Neural cell (in vitro differentiated cells): ENCODE data around the gene ENKD1. TPM values are rescaled to one million over a fixed set of nuclear protein-coding genes. Genes with fewer than 3 reads are reported as not detected.

Experiments
- H2AFZ ChIP-seq: fragments of 200-600, 300-800 bp; sonication (generic), shearing (Covaris generic); 2 replicates; pipeline ENCODE4 v1.6.0; 2014; ENCODE audit warnings: low read depth, mild to moderate bottlenecking, antibody characterized with exemption, low read length, moderate library complexity
- H3F3A ChIP-seq: fragments of 200-600 bp; shearing (Covaris generic); 2 replicates; pipeline ENCODE4 v1.6.1; 2016; ENCODE audit warnings: mild to moderate bottlenecking, moderate library complexity, mixed read lengths, antibody characterized with exemption, low read length; ENCODE audit not compliant: insufficient read depth, poor library complexity, severe bottlenecking
- H3K27ac ChIP-seq: fragments of 200-600, 300-800 bp; sonication (generic), shearing (Covaris generic); 2 replicates; pipeline ENCODE4 v1.5.1; 2014; ENCODE audit warnings: mild to moderate bottlenecking, low read length, moderate library complexity
- H3K27me3 ChIP-seq: fragments of 300-800, 200-600 bp; sonication (generic), shearing (Covaris generic); 2 replicates; pipeline ENCODE4 v1.6.0; 2014; ENCODE audit warnings: mild to moderate bottlenecking, low read depth, low read length, moderate library complexity; ENCODE audit not compliant: insufficient read depth
- H3K36me3 ChIP-seq: fragments of 300-800, 200-600 bp; sonication (generic), shearing (Covaris generic); 2 replicates; pipeline ENCODE4 v1.5.1; 2014; ENCODE audit warnings: mild to moderate bottlenecking, antibody characterized with exemption, low read length, moderate library complexity; ENCODE audit not compliant: insufficient read depth
- H3K4me2 ChIP-seq: fragments of 300-800, 200-600 bp; sonication (generic), shearing (Covaris generic); 2 replicates; pipeline ENCODE4 v1.6.0; 2014; ENCODE audit warnings: mild to moderate bottlenecking, low read length
- H3K4me3 ChIP-seq: fragments of 300-800, 200-600 bp; sonication (generic), shearing (Covaris generic); 2 replicates; pipeline ENCODE4 v1.5.1; 2014; ENCODE audit warnings: mild to moderate bottlenecking, low read length, moderate library complexity
- H3K79me2 ChIP-seq: fragments of 200-600 bp; shearing (Covaris generic); replicated peaks from 2 replicates; pipeline ENCODE4 v1.6.0; 2014; ENCODE audit warnings: mild to moderate bottlenecking, low read length, moderate library complexity; ENCODE audit not compliant: insufficient read depth
- H3K9ac ChIP-seq: fragments of 300-800, 200-600 bp; sonication (generic), shearing (Covaris generic); 2 replicates; pipeline ENCODE4 v1.6.1; 2016; ENCODE audit warnings: mild to moderate bottlenecking, low read length, mixed read lengths
- H3K9me2 ChIP-seq: fragments of 200-600 bp; shearing (Covaris generic); 2 replicates; pipeline ENCODE4 v1.6.1; 2016; ENCODE audit warnings: mild to moderate bottlenecking, low read length, mixed read lengths; ENCODE audit not compliant: insufficient read depth
- H3K9me3 ChIP-seq: fragments of 200-600, 300-800 bp; sonication (generic), shearing (Covaris generic); 2 replicates; pipeline ENCODE4 v1.6.1; 2016; ENCODE audit warnings: mild to moderate bottlenecking, mixed run types, low read length, moderate library complexity, mixed read lengths
- H4K20me1 ChIP-seq: fragments of 200-600 bp; shearing (Covaris generic); 2 replicates; pipeline ENCODE4 v1.6.1; 2016; ENCODE audit warnings: mild to moderate bottlenecking, mixed run types; ENCODE audit not compliant: insufficient read depth
- EZH2 ChIP-seq: fragments of 200-600, 300-800 bp; shearing (Covaris generic), sonication (generic); IDR thresholded peaks from 2 replicates; pipeline ENCODE4 v1.6.1; 2014; ENCODE audit warnings: antibody characterized with exemption, low read length, borderline replicate concordance, mild to moderate bottlenecking; ENCODE audit not compliant: insufficient read depth, poor library complexity, severe bottlenecking
- MXI1 ChIP-seq: fragments of 450-650 bp; conservative IDR thresholded peaks from 2 replicates; pipeline ENCODE4 v1.6.1; 2014; ENCODE audit warnings: antibody characterized with exemption, mild to moderate bottlenecking; ENCODE audit not compliant: poor library complexity, severe bottlenecking
- POLR2AphosphoS5 ChIP-seq: IDR thresholded peaks from 2 replicates; pipeline ENCODE4 v1.6.1; 2012
- RAD21 ChIP-seq: fragments of 450-650 bp; conservative IDR thresholded peaks from 2 replicates; pipeline ENCODE4 v1.6.1; 2014; ENCODE audit warnings: antibody characterized with exemption, mild to moderate bottlenecking, moderate library complexity
- REST ChIP-seq: IDR thresholded peaks from 2 replicates; pipeline ENCODE4 v1.6.1; 2012; ENCODE audit warnings: borderline replicate concordance
- SMC3 ChIP-seq: fragments of 450-650 bp; conservative IDR thresholded peaks from 2 replicates; pipeline ENCODE4 v1.6.1; 2014; ENCODE audit warnings: antibody characterized with exemption, mild to moderate bottlenecking, moderate library complexity; ENCODE audit not compliant: poor library complexity
- TAF1 ChIP-seq: IDR thresholded peaks from 2 replicates; pipeline ENCODE4 v1.6.1; 2012; ENCODE audit warnings: low read depth
- polyA plus RNA-seq: library from polyadenylated mRNA; depleted of rRNA; stranded (reverse); fragments of >200 nt; gene quantifications from 2 replicates; pipeline ENCODE4 v1.2.3, GENCODE V29; 2014
- TF ChIP-seq, protein P1 (sequence below): fragments of 450-650 bp; IDR thresholded peaks from 2 replicates; pipeline ENCODE4 v1.5.1; 2014; ENCODE audit warnings: antibody characterized with exemption, mild to moderate bottlenecking, moderate library complexity; ENCODE audit not compliant: poor library complexity, severe bottlenecking

ENKD1 gene
- polyA plus RNA-seq, 1 donor from 2014 or later, result 36.6 TPM

DNA sequence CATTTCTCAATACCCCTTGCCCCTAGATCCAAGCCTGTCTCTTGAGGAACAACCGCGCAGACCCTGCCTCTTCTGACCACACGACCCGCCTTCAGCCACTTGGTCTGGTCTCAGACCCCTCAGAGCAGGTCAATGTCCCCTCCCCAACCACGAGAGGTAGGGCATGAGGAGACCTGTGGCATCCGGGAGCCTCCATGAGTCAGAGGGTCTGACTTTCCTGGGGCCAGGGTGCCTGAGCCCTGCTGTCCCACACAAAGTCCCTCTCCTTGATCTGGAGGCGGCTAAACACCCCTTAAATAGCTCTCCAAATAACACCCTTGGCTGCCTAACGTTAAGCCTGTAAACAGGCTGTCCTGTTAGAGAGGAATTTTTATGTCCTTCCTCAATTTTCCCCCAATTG, 16.5 kb downstream of the ENKD1 start:
- Histone ChIP-seq H3K27me3 (peaks cover 51% of the 10 kb centered on the region), H3K9ac (no peak overlapping the region), H3K4me3 (no peak overlapping the region), H3K4me2 (no peak overlapping the region), H3K9me3 (no peaks in the 10 kb centered on the region), H3K9me2 (no peaks in the 10 kb centered on the region), H4K20me1 (no peaks in the 10 kb centered on the region), H3K79me2 (no peaks in the 10 kb centered on the region), H3K36me3 (no peaks in the 10 kb centered on the region), H3K27ac (no peak overlapping the region), H3F3A (no peaks in the 10 kb centered on the region), H2AFZ (no peak overlapping the region)
- TF ChIP-seq EZH2, result no peak
- no peak for TF ChIP-seq TAF1
- no peak for TF ChIP-seq POLR2AphosphoS5
- TF ChIP-seq MXI1, result no peak
- TF ChIP-seq RAD21, result no peak
- no peak for TF ChIP-seq SMC3
- TF ChIP-seq REST, result no peak
- TF ChIP-seq, protein P1, sequence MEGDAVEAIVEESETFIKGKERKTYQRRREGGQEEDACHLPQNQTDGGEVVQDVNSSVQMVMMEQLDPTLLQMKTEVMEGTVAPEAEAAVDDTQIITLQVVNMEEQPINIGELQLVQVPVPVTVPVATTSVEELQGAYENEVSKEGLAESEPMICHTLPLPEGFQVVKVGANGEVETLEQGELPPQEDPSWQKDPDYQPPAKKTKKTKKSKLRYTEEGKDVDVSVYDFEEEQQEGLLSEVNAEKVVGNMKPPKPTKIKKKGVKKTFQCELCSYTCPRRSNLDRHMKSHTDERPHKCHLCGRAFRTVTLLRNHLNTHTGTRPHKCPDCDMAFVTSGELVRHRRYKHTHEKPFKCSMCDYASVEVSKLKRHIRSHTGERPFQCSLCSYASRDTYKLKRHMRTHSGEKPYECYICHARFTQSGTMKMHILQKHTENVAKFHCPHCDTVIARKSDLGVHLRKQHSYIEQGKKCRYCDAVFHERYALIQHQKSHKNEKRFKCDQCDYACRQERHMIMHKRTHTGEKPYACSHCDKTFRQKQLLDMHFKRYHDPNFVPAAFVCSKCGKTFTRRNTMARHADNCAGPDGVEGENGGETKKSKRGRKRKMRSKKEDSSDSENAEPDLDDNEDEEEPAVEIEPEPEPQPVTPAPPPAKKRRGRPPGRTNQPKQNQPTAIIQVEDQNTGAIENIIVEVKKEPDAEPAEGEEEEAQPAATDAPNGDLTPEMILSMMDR, result no peak

- no peak overlapping the region for H2AFZ ChIP-seq
- no peaks in the 10 kb centered on the region for H3K9me3 ChIP-seq
- no peaks in the 10 kb centered on the region for H3K9me2 ChIP-seq
- no peak overlapping the region for H3K4me2 ChIP-seq
- no peaks in the 10 kb centered on the region for H4K20me1 ChIP-seq
- no peak overlapping the region for H3K4me3 ChIP-seq
- H3K9ac ChIP-seq, result no peak overlapping the region
- H3K27me3 ChIP-seq, result peaks cover 53% of the 10 kb centered on the region
- TF ChIP-seq REST, result no peak
- no peak for TF ChIP-seq MXI1
- H3K36me3 ChIP-seq, result no peaks in the 10 kb centered on the region
- H3K79me2 ChIP-seq, result no peaks in the 10 kb centered on the region
- no peak overlapping the region for H3K27ac ChIP-seq
- H3F3A ChIP-seq, result no peaks in the 10 kb centered on the region
Measured at GRCh38 chr16:67649494-67649931, 17.0 kb downstream of the ENKD1 start.
